Right renal cortex interstitium (tissue), 3 donors: ENCODE results near the gene MEF2C. TPM values are rescaled to one million over a fixed set of nuclear protein-coding genes. Genes with fewer than 3 reads are reported as not detected.

ENCODE experiments used
- DNase-seq, 3 donors: peaks; one replicate each; pipeline ENCODE4 v3.0.0-alpha.2; 2013; ENCODE audit warnings: low read depth in 3 of 3, low spot score in 2 of 3
- polyA plus RNA-seq, 3 donors: library from polyadenylated mRNA; unstranded; fragments of 120-200 nt; gene quantifications; one replicate each; pipeline ENCODE4 v1.2.1, GENCODE V29; 2013; ENCODE audit not compliant: insufficient read length in 3 of 3

Gene MEF2C
- polyA plus RNA-seq, 3 donors = 46.0 to 53.9 (median 46.4) TPM

DNA sequence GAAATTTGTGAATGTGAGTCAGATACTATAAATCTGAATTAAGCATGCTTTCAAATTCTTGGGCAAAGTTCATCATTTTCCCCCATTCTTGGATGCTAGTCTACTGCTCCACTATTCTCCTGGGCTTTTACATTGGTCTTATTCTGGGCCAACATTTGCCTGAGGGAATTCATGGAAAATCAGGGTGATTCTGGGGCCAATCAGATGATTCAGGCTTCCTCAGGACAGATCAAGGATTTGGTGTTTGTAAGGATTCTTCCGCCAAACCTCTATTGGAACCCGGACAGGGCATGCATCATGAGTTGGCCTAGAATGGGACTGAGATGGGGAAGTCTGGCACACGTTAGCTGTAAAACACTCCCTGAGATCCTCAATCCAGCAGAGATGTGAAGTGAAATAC lies 113.8 kb downstream of the MEF2C start:
- DNase-seq = no peak

DNA sequence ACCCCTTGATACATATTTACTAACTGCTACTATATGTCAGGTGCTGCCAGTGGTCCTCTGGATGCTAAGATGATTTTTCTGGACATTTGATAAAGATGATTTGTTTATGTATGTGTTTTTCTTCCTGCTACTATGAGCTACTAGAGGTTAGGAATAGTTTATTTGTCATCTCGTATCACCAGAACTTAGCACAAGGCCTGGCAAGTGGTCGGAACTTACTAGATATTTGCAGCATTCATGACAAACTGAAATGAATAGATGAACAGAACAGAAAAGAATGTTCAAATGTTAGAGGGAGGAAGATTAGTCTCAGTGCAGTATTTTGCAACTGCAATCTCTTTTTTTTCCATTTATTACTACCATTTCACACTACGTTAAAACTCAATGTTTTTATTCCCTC lies 114.6 kb downstream of the MEF2C start:
- DNase-seq = no peak

DNA sequence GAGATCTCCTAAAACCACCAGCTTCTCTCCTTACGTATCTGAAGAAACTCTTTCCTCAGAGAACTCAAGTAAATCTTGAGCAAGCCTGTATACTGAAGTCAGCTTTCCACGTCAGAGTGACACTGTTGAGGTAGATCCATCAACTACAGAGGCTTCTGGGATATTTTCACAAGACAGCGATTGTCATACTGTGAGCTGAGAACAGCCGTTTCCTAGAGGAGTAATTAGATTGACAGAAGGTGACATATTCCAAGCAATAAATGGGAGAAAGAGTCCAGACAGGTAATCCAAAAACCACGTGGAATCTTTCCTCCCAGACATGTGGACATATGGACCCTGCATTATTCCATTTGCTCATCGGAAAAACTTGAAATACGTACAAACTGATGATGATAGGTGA lies 117.2 kb downstream of the MEF2C start:
- no peak for DNase-seq

GRCh38 chr5:88765171-88765570 lies 117.8 kb downstream of the MEF2C start:
- DNase-seq = no peak

- no peak for DNase-seq
Observed at GRCh38 chr5:88761939-88762338, 121.0 kb downstream of the MEF2C start.

DNA sequence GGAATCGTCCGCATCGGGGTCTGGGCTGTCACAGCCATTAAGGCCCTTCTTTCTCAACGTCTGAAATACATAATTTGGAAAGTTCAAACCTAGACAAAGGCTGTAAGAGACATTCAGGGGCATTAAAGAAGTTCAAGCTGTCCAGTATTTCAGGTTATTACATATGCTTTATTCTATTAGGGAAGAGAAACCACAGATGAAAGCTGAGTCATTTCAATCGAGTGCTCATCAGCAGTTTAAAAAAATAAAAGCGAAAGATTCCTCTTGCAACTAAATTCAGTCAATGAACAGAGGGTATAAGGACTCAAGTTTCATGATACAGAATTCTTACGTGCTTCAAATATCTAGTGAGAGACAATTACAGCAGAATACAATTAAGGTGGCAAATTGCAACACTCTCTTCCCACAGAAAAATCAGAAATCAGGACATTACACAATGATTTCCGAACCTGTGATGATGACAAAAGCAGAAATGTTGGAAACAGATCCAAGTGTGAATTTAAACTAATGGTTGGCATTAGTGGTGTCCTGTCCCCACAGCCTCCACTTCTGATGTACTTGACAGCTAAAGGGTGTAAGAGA lies 121.6 kb downstream of the MEF2C start:
- DNase-seq = no peak

DNA sequence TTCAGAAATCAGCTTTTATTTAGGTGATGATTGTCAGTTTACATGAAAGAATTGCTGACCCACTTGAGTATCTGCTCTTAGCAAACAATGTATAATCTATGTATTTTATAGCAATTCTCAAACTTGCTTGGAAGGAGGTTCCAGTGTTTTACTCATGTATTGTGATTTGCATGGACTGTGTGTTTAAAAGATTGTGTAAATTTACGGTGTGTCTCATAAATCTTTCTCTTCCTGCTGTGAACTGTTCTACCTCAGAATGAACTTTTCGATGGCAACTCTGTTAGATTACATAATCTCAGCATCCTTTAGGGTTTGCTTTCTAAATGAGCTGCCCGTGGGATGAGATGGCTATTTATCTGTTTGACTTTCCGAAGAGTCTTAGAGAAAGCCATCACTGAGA lies 122.5 kb downstream of the MEF2C start:
- DNase-seq = no peak

DNA sequence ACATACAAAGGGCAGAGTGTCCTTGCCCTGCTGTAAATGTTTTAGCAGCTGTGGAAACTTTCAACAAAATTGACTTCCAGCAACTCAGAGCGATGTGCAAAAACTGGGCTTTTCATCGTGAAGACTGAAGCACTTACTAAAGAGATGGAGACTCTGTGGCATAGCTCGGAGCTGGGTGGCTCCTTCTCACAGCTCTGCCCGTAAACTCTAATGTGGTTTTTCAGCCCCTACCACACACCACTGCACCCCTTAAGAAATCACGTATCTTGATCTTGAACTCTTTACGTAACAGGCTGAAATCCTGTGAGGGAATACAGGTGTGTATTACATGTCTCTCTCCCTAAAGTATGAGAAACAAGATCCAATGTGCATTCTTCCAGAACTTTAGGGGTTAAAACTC lies 124.4 kb downstream of the MEF2C start:
- no peak for DNase-seq

DNA sequence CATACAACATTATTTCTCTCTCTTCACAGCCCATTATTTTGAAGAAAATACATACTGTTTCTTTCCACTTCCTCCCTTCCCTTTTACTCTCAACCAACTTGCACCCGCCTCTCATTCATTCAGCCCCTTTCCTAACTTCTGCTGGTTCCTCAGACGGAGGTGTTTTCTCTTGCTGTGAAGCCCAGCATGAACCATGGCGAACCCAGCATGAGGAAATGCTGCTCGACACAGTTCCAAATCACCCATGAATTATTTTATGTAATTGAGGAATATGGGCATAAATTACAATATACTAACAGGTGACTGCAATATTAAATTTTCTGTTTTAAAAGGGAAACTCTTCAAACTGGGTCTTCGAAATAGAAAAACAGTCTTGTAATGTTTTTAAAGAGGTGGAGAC lies 124.8 kb downstream of the MEF2C start:
- no peak for DNase-seq

DNA sequence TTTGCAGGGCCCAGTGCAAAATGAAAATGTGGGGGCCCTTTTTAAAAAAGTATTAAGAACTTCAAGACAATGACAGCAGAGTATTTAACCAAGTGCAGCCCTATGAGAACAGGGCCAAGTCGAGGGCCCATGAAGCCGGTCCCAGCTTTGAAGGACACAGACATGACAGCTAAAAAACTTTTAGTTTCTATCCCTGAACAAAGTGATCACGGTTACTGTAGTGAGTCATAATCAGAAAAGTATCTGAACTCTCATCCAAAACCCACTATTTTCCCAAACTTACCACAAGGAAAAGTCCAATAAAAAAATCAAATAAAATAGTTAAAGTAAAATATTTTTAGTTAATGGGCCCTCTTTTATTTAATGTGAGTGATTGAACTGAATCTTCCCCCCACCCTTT lies 126.0 kb downstream of the MEF2C start:
- DNase-seq = no peak

DNA sequence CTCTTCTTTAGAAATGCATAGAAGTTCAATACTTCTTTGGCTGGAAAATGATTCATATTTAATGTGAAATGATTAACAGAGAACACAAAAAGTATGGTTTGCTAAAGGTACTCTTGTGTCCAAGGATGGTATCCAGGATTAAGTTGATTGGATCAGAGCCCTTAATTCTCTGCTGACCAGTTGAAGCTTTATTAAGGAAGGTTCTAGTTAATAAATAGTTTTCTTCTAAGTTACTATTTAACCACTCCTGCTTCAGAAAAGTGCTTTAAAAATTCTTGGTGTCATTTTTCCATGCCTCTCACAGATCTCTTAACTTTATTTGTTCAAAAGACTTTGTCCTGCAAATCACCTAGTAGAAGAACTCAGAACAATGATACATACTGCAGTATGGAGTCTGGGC lies 134.3 kb downstream of the MEF2C start:
- DNase-seq = no peak

DNA sequence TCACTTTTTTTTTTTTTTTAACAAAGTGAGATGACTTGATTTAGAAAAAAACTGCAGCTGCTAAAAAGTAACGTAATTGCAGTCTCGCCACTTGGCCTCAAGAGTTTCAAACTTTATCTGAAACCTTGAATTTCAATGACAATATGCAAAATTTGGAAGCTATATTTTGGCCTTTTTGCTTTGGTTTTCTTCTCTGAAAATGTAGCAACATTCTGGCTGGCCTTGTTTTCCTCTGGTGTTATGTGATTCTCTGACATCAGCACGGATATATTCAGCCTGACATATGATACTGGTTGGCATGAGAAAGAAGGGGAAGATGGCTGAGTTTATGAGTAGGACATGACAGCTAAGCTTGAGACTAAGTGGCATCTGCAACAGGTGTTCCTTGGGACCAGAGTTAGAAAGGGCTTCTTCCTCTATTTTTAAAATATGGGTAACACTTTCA lies 136.5 kb downstream of the MEF2C start:
- no peak for DNase-seq

DNA sequence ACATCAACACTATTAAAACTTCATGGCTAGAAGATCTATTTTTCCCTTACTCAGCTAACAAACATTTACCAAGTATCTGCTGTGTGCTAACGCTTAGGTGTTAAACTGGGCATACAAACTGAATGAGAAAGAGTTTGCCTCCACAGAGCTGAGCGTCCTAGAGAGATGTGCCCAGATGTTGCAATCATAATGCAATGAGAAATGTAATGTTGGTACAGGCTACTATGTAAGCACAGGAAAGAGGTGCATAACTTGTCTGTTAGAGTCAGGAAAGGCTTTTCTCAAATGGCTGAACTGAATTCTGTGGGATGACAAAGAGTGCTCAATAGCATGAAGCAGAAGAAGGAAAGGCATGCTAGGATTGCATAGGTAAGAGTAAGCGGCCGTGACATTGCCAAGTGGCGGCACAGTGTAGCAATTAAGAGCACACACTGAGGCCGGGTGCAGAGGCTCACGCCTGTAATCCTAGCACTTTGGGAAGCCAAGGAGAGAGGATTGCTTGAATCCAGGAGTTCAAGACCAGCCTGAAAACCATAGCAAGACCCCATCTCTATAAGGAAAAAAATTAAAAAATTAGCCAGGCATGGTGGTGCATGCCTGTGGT lies 137.8 kb downstream of the MEF2C start:
- no peak for DNase-seq

GRCh38 chr5:88743231-88743834 lies 139.7 kb downstream of the MEF2C start:
- no peak for DNase-seq

DNA sequence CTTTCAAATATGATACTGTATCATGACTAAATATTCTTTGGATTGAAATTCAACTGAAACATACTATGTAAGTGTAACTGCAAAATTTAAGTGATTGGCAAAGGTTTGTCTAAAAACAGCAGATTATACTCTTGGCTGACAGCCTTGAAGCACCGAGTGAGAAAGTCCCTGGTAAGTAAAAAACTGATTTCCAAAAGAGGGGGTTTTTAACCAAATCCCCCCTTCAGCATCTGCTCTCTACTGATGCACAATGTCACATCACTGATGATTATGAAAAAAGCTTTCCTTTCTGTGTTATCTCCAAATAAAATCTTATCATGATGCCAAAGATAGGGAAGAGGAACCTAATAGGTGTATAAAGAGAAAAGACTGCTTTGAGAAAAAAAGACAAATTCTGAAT lies 141.0 kb downstream of the MEF2C start:
- DNase-seq = no peak

- DNase-seq = no peak
Observed at GRCh38 chr5:88740604-88741185, 142.3 kb downstream of the MEF2C start.

GRCh38 chr5:88736494-88736893 lies 146.5 kb downstream of the MEF2C start:
- no peak for DNase-seq

DNA sequence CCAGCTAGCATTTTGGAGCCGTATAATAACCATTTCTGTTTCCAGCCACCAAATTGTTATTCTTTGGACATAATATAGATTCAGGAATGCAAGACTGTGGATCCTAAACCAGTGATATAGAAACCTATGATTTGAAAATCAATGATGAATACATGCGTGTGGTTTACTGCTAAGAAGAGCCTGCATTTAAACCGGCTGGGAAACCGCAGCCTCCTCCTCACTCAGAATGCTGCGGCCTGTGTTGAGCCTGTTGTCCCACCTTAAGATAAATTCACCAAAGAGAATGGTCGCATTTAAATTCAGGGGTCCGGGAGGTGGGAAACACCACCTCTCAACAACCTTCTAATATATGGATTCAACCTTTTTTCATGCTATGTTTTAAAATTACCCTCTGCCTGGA lies 148.0 kb downstream of the MEF2C start:
- no peak for DNase-seq

- no peak for DNase-seq
Observed at GRCh38 chr5:88734191-88734640, 148.8 kb downstream of the MEF2C start.

- no peak for DNase-seq
Observed at GRCh38 chr5:88732862-88733261, 150.1 kb downstream of the MEF2C start.

DNA sequence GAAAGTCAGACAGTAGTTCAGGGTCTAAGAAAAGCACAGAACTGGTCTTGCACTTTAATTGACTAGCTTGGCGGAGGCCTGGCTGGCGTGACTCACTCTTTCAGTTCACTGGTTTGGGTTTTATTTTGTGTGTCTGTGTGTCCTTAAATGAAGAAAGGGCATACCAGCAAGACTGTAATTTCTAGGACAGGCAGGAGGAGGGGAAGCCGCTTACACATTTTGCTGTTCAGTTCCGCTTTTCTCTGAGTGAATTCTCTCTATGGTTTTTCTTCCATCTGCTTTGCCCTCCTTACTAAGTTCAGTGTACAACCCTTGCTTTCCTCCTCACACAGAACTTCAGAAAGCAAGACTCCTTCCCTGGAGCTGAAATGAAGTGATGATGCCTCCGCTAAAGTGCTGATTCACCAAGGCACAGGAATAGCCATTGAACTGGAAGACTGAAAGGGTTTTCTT lies 150.8 kb downstream of the MEF2C start:
- no peak for DNase-seq

GRCh38 chr5:88729829-88730182 lies 153.2 kb downstream of the MEF2C start:
- DNase-seq = no peak
